H1 (cell line): ENCODE results near the gene USP7. TPM values are rescaled to one million over a fixed set of nuclear protein-coding genes. Genes with fewer than 3 reads are reported as not detected.

Source experiments
- CTCF ChIA-PET: fragments of 300-600 bp; sonication (Branson Sonifier 250); formaldehyde crosslinking; loops from one replicate; lab custom pipeline; 2021; ENCODE audit not compliant: partially characterized antibody; lab: Charles Lee
- POLR2A ChIA-PET: fragments of 300-600 bp; sonication (Branson Sonifier 250); formaldehyde crosslinking; loops from one replicate; lab custom pipeline; 2021; ENCODE audit warnings: inconsistent platforms; ENCODE audit not compliant: partially characterized antibody; lab: Charles Lee
- DNase-seq, 2 experiments: peaks; one replicate each; pipeline versions ENCODE4 v3.0.0 to v3.0.0-alpha.2; 2010 to 2022; ENCODE audit warnings: low spot score in 2 of 2, low read depth in 1 of 2, mixed read lengths in 1 of 2
- FAIRE-seq: peaks from 2 replicates; lab custom pipeline; 2011; peaks lifted over from hg19 to GRCh38; lab: Jason Lieb, UNC
- H2AFZ ChIP-seq: 2 replicates; pipeline ENCODE4 v1.8.1; 2012; ENCODE audit warnings: low read length, inconsistent platforms
- H2AK5ac ChIP-seq: 2 replicates; pipeline ENCODE4 v1.6.1; 2013; ENCODE audit warnings: low read depth, low read length
- H2BK120ac ChIP-seq: replicated peaks from 2 replicates; pipeline ENCODE3; 2013; ENCODE audit warnings: low read depth, low read length, inconsistent platforms
- H2BK12ac ChIP-seq: 2 replicates; pipeline ENCODE4 v1.6.1; 2013; ENCODE audit warnings: low read depth, low read length
- H2BK15ac ChIP-seq: 2 replicates; pipeline ENCODE4 v1.6.1; 2013; ENCODE audit warnings: low read length
- H2BK20ac ChIP-seq: 2 replicates; pipeline ENCODE4 v1.6.1; 2013; ENCODE audit warnings: low read length
- H2BK5ac ChIP-seq: 2 replicates; pipeline ENCODE4 v1.6.1; 2013; ENCODE audit warnings: low read depth, low read length
- H3K14ac ChIP-seq: 2 replicates; pipeline ENCODE4 v1.6.1; 2013; ENCODE audit warnings: inconsistent platforms; ENCODE audit not compliant: insufficient read length
- H3K18ac ChIP-seq: 2 replicates; pipeline ENCODE4 v1.6.1; 2013; ENCODE audit warnings: low read length; ENCODE audit errors: extremely low read depth
- H3K23ac ChIP-seq: 2 replicates; pipeline ENCODE4 v1.6.1; 2013; ENCODE audit warnings: inconsistent platforms; ENCODE audit not compliant: insufficient read length
- H3K23me2 ChIP-seq: 2 replicates; pipeline ENCODE4 v1.6.1; 2013; ENCODE audit warnings: low read depth, low read length
- H3K27ac ChIP-seq: 2 replicates; pipeline ENCODE4 v1.6.1; 2011; ENCODE audit warnings: low read depth, low read length, inconsistent platforms
- H3K27me3 ChIP-seq, 4 experiments: replicated peaks in 1 of 4; 1 replicate in 1 of 4; 2 replicates in 3 of 4; pipeline versions ENCODE4 v1.6.1 to v1.8.1; 2011 to 2013; ENCODE audit warnings: low read length in 3 of 4, mild to moderate bottlenecking in 3 of 4, inconsistent platforms in 2 of 4, mixed read lengths in 2 of 4, moderate library complexity in 1 of 4; ENCODE audit not compliant: control insufficient read depth in 3 of 4, insufficient read depth in 3 of 4; ENCODE audit errors: extremely low read depth in 1 of 4
- H3K36me3 ChIP-seq, 4 experiments: 2 replicates each; pipeline versions ENCODE4 v1.6.1 to v1.8.1; 2011 to 2013; ENCODE audit warnings: mild to moderate bottlenecking in 4 of 4, low read length in 3 of 4, moderate library complexity in 2 of 4, control low read depth in 1 of 4, inconsistent platforms in 1 of 4; ENCODE audit not compliant: insufficient read depth in 4 of 4, control insufficient read depth in 2 of 4
- H3K4ac ChIP-seq: replicated peaks from 2 replicates; pipeline ENCODE3; 2013; ENCODE audit warnings: low read length, low read depth, mixed read lengths, inconsistent platforms; ENCODE audit not compliant: insufficient read length
- H3K4me1 ChIP-seq, 4 experiments: replicated peaks in 1 of 4; 1 replicate in 1 of 4; 2 replicates in 3 of 4; pipeline versions ENCODE4 v1.6.1 to v1.8.1; 2011 to 2013; ENCODE audit warnings: low read length in 3 of 4, inconsistent platforms in 2 of 4, mixed read lengths in 1 of 4; ENCODE audit not compliant: insufficient read depth in 4 of 4, control insufficient read depth in 3 of 4
- H3K4me2 ChIP-seq, 2 experiments: 2 replicates each; pipeline versions ENCODE4 v1.6.1 to v1.8.1; 2011 to 2013; ENCODE audit warnings: low read depth in 2 of 2, low read length in 2 of 2, control low read depth in 1 of 2, inconsistent platforms in 1 of 2, mild to moderate bottlenecking in 1 of 2; ENCODE audit not compliant: insufficient read depth in 1 of 2
- H3K4me3 ChIP-seq, 4 experiments: fragments of 200-600, 300-600 bp in 1 of 4; sonication (generic), shearing (Covaris generic), sonication (Bioruptor Twin) in 1 of 4; 2 replicates each; pipeline versions ENCODE4 v1.5.1 to v1.8.1; 2011 to 2016; ENCODE audit warnings: low read length in 4 of 4, low read depth in 3 of 4, control low read depth in 2 of 4, inconsistent platforms in 2 of 4, mild to moderate bottlenecking in 2 of 4, mixed read lengths in 1 of 4, moderate library complexity in 1 of 4; ENCODE audit not compliant: insufficient read depth in 2 of 4; ENCODE audit errors: extremely low read depth in 1 of 4
- H3K56ac ChIP-seq: replicated peaks from 2 replicates; pipeline ENCODE3; 2013; ENCODE audit warnings: low read depth, mild to moderate bottlenecking, mixed read lengths, low read length, inconsistent platforms; ENCODE audit not compliant: insufficient read length
- H3K79me1 ChIP-seq: 2 replicates; pipeline ENCODE4 v1.6.1; 2013; ENCODE audit warnings: low read depth, low read length, control low read depth
- H3K79me2 ChIP-seq, 2 experiments: 2 replicates each; pipeline versions ENCODE4 v1.6.1 to v1.8.1; 2012 to 2013; ENCODE audit warnings: low read length in 2 of 2, mild to moderate bottlenecking in 2 of 2, inconsistent platforms in 1 of 2; ENCODE audit not compliant: insufficient read depth in 2 of 2, control insufficient read depth in 1 of 2
- H3K9ac ChIP-seq, 4 experiments: replicated peaks in 1 of 4; 1 replicate in 1 of 4; 2 replicates in 3 of 4; pipeline versions ENCODE4 v1.6.1 to v1.8.1; 2011 to 2013; ENCODE audit warnings: low read depth in 3 of 4, low read length in 3 of 4, control low read depth in 2 of 4, mild to moderate bottlenecking in 2 of 4, moderate library complexity in 2 of 4, inconsistent platforms in 1 of 4; ENCODE audit errors: extremely low read depth in 1 of 4
- H3K9me3 ChIP-seq, 2 experiments: 2 replicates each; pipeline versions ENCODE4 v1.6.1 to v1.8.1; 2012 to 2013; ENCODE audit warnings: mild to moderate bottlenecking in 2 of 2, moderate library complexity in 2 of 2, control low read depth in 1 of 2, inconsistent platforms in 1 of 2, low read depth in 1 of 2, low read length in 1 of 2, mixed read lengths in 1 of 2; ENCODE audit not compliant: insufficient read depth in 2 of 2
- H4K20me1 ChIP-seq, 2 experiments: replicated peaks in 1 of 2; 2 replicates each; pipeline versions ENCODE3 to v1.8.1; 2011 to 2013; ENCODE audit warnings: inconsistent platforms in 2 of 2, low read length in 2 of 2, mild to moderate bottlenecking in 1 of 2; ENCODE audit not compliant: insufficient read depth in 2 of 2, control insufficient read depth in 1 of 2
- H4K5ac ChIP-seq: 2 replicates; pipeline ENCODE4 v1.6.1; 2013; ENCODE audit warnings: low read length, low read depth, mixed read lengths, inconsistent platforms; ENCODE audit not compliant: insufficient read length
- H4K8ac ChIP-seq: 2 replicates; pipeline ENCODE4 v1.8.0; 2013; ENCODE audit warnings: mild to moderate bottlenecking, moderate library complexity, low read length, inconsistent platforms; ENCODE audit not compliant: insufficient read depth; ENCODE audit errors: extremely low read depth
- H4K91ac ChIP-seq: replicated peaks from 2 replicates; pipeline ENCODE3; 2013; ENCODE audit warnings: low read length, mixed read lengths, inconsistent platforms; ENCODE audit not compliant: insufficient read length
- CBX5 ChIP-seq: fragments of 300-800, 300-1000 bp; sonication (generic); IDR thresholded peaks from 2 replicates; pipeline ENCODE4 v1.7.1; 2016; ENCODE audit warnings: antibody characterized with exemption, low read length, low read depth
- GABPA ChIP-seq: IDR thresholded peaks from 2 replicates; pipeline ENCODE4 v1.6.1; 2011; ENCODE audit warnings: mild to moderate bottlenecking, low read length, moderate library complexity, borderline replicate concordance; ENCODE audit not compliant: insufficient read depth
- RAD21 ChIP-seq, 2 experiments: IDR thresholded peaks in 1 of 2; conservative IDR thresholded peaks in 1 of 2; 2 replicates each; pipeline ENCODE4 v1.6.1; 2011; ENCODE audit warnings: low read depth in 2 of 2, low read length in 2 of 2, improper control_type of control experiment in 1 of 2, inconsistent platforms in 1 of 2, mild to moderate bottlenecking in 1 of 2, moderate library complexity in 1 of 2
- WGBS, 2 experiments: shearing (Covaris generic) in 1 of 2; methylation state at CpG; one replicate each; pipeline versions ENCODE4 v1.1.6 to v1.1.7; 2013 to 2015; ENCODE audit warnings: low lambda C conversion rate in 2 of 2, mixed read lengths in 2 of 2, inconsistent platforms in 1 of 2, low coverage in 1 of 2, missing lambda C conversion rate in 1 of 2; ENCODE audit not compliant: insufficient replicate concordance in 2 of 2, insufficient coverage in 1 of 2, insufficient read length in 1 of 2; ENCODE audit errors: extremely low coverage in 1 of 2, missing lambda C conversion rate in 1 of 2; 5-methylcytosine and 5-hydroxymethylcytosine counted together
- polyA plus RNA-seq, 7 experiments: library from polyadenylated mRNA; depleted of rRNA in 3 of 7; stranded (reverse) in 5 of 7; unstranded in 2 of 7; fragments of >200 nt in 5 of 7; fragments of 200-250 nt in 2 of 7; gene quantifications; 1 replicate in 5 of 7; 2 replicates in 1 of 7; 4 replicates in 1 of 7; pipeline versions ENCODE4 v1.2.1 to v1.2.3, GENCODE V29; 2011 to 2013; ENCODE audit warnings: missing spikeins in 2 of 7, mixed read lengths in 2 of 7
- total RNA-seq: library from RNA; stranded (reverse); fragmentation: NEBNext Ultra II Directional; extraction: Animal tissue kit (Norgen Biotek cat#: 25700); gene quantifications from 2 replicates; pipeline ENCODE4 v1.2.1, GENCODE V29; 2021
- TF ChIP-seq, protein P1 (sequence below), 3 experiments: IDR thresholded peaks; 1 replicate in 2 of 3; 2 replicates in 1 of 3; pipeline versions ENCODE4 v1.5.1 to v1.6.1; 2011; ENCODE audit warnings: low read length in 3 of 3, mild to moderate bottlenecking in 3 of 3, inconsistent platforms in 2 of 3, low read depth in 1 of 3, moderate library complexity in 1 of 3; ENCODE audit not compliant: insufficient read depth in 1 of 3; ENCODE audit errors: control extremely low read depth in 1 of 3

Gene USP7
- total and polyA plus RNA-seq, 2 of the 8 experiments (the other 6 are each of a cell fraction or from before 2014, with no cell fraction given): 21.3 to 211 TPM

DNA sequence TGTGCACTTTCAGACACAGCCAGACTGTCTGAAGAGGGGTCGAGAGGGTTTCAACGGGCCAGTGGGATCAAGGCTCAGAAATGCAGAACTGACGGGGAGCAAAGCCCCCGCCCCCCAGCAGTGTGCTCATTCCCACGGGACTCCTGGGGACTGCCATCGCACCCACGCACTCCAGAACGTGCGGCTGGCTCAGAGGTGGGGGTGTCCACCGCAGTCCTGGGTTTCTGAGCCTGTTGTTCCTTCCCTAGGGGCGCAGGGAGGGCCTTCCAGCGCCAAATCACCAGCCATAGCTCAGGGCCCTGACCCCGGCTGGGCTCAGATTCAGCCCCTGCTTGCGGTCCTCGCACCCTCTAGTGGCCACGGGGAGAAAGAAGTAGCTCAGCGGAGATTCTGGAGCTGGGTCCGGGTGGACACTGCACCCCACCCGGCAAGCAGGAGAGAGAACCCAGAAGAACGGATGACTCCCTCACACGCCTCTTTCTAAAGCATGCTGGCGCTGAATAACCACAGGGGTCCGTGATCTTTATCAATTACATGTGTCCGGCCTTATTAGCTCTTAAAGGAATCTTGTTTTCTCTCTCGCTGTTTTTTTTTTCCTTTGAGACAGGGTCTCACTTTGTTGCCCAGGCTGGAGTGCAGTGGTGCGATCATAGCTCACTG, 45.0 kb upstream of the USP7 start:
- no peak overlapping the region for H3K14ac ChIP-seq
- H2BK120ac ChIP-seq: no peak overlapping the region
- H3K27ac ChIP-seq: no peak overlapping the region
- H2BK5ac ChIP-seq: 0 out of 2 replicates have a peak overlapping the region, but pooled peaks have one; percentile 24
- 0 out of 8 replicates have a peak overlapping the region, but pooled peaks of 1 of the 4 experiments have one; percentile 4 for H3K4me3 ChIP-seq
- no peak overlapping the region for H4K5ac ChIP-seq
- no peaks in the 10 kb centered on the region for H3K23me2 ChIP-seq
- TF ChIP-seq RAD21 (IDR thresholded peaks at IDR 0.05 in 1 of 2, conservative IDR thresholded peaks at IDR 0.05 in 1 of 2; ENCODE audit: low read depth in 2 of 2, low read length in 2 of 2): peak; percentile 95 to 98
- TF ChIP-seq CBX5: no peak
- TF ChIP-seq, protein P1, sequence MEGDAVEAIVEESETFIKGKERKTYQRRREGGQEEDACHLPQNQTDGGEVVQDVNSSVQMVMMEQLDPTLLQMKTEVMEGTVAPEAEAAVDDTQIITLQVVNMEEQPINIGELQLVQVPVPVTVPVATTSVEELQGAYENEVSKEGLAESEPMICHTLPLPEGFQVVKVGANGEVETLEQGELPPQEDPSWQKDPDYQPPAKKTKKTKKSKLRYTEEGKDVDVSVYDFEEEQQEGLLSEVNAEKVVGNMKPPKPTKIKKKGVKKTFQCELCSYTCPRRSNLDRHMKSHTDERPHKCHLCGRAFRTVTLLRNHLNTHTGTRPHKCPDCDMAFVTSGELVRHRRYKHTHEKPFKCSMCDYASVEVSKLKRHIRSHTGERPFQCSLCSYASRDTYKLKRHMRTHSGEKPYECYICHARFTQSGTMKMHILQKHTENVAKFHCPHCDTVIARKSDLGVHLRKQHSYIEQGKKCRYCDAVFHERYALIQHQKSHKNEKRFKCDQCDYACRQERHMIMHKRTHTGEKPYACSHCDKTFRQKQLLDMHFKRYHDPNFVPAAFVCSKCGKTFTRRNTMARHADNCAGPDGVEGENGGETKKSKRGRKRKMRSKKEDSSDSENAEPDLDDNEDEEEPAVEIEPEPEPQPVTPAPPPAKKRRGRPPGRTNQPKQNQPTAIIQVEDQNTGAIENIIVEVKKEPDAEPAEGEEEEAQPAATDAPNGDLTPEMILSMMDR (IDR thresholded peaks at IDR 0.05; ENCODE audit: control extremely low read depth in 1 of 3, insufficient read depth in 1 of 3, low read depth in 1 of 3, low read length in 3 of 3): peak; percentile 87 to 97 (median 97)
- TF ChIP-seq GABPA: peak; percentile 51; the same call in 1 of the 2 replicates
- TF ChIP-seq, all 59 proteins: peak for 3
- H2BK20ac ChIP-seq: 0 out of 2 replicates have a peak overlapping the region, but pooled peaks have one; percentile 43
- no peak for FAIRE-seq
- H2AK5ac ChIP-seq: no peak overlapping the region
- no peaks in the 10 kb centered on the region; a peak in 1 of 7 replicates for H3K27me3 ChIP-seq
- peak overlapping the region in 1 of 2 experiments; percentile 48; a peak in 2 of 4 replicates for H3K4me2 ChIP-seq
- no peak overlapping the region for H3K56ac ChIP-seq
- DNase-seq: peak; percentile 61 to 93
- ChIA-PET POLR2A (interaction anchor here (1.1 to 1.7 kb wide), 7 partner anchors 19 to 83 kb away, joined by 3 to 7 read pairs (median 5); partner anchors contain the start of genes HAPSTR1 and USP7), CTCF (interaction anchor here (0.6 to 9.7 kb wide), 44 partner anchors 8 to 157 kb away, joined by 3 to 189 read pairs (median 8); partner anchors contain the start of genes CARHSP1 and LITAFD)
- H3K9me3 ChIP-seq: no peaks in the 10 kb centered on the region
- H3K4ac ChIP-seq: no peak overlapping the region
- no peaks in the 10 kb centered on the region for H3K79me2 ChIP-seq
- H2BK15ac ChIP-seq: no peak overlapping the region; the same call in 1 of the 2 replicates
- H4K20me1 ChIP-seq: peaks cover 0 to 2% of the 10 kb centered on the region in 2 experiments
- H2AFZ ChIP-seq: peak overlapping the region; percentile 68
- H3K18ac ChIP-seq: peak overlapping the region; percentile 95; the same call in 1 of the 2 replicates
- H3K79me1 ChIP-seq: no peaks in the 10 kb centered on the region
- H3K9ac ChIP-seq: no peak overlapping the region
- H4K91ac ChIP-seq: peak overlapping the region; percentile 68
- peak overlapping the region; percentile 87; the same call in 1 of the 2 replicates for H2BK12ac ChIP-seq
- H3K23ac ChIP-seq: no peak overlapping the region
- WGBS, 2 experiments: 26% methylated on average over 26 of the region's 26 CpGs; no CpG with 5 or more reads in 1 of the 2 experiments
- H4K8ac ChIP-seq: peak overlapping the region; percentile 81
- no peaks in the 10 kb centered on the region for H3K36me3 ChIP-seq
- H3K4me1 ChIP-seq: peaks cover 0 to 10% (median 5%) of the 10 kb centered on the region in 4 experiments; a peak in 6 of 7 replicates
